GM18873 (cell line): Measurements from ENCODE around the gene ZNF280B.
"Not testable (repeated sequence)": the region's sequence is repeated elsewhere in the genome, so short reads cannot be mapped to it uniquely, and the experiment has no call there.

Experiments
- ATAC-seq: cut with Tn5 transposase; IDR thresholded peaks from one replicate; pipeline ENCODE4 v1.9.1; 2021; ENCODE audit warnings: mild to moderate bottlenecking, moderate library complexity, moderate number of reproducible peaks; ENCODE audit not compliant: unreplicated experiment, low FRiP score

ZNF280B gene

DNA sequence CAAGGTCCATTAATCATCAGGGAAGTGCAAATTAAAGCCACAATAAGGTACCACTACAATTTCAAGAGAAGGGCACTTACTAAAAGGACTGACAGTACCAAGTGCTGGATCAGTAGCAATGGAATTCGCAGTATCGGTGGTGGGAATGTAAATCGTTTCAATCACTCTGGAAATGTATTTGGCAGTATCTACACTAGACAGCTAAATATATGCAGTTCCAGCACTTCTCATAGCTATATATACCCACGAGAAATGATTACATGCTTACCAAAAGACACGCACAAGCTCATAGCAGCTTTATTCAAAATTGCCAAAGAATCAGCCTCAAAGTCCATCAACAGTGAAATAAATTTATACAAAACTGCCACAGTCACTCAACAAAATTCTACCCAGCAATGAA, 4.4 kb upstream of the ZNF280B start:
- no peak for ATAC-seq

DNA sequence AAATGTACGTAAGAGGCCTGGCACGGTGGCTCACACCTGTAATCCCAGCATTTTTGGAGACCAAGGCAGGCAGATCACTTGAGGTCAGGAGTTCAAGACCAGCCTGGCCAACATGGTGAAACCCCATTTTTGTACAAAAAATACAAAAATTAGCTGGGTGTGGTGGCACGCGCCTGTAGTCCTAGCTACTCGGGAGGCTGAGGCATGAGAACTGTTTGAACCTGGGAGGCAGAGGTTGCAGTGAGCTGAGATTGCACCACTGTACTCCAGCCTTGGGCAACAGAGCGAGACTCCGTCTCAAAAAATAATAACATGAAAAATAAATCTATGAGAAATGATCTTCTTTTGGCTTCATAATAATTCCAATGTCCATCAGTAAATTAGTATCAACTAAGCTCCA, 2.3 kb upstream of the ZNF280B start:
- not testable (repeated sequence) for ATAC-seq

DNA sequence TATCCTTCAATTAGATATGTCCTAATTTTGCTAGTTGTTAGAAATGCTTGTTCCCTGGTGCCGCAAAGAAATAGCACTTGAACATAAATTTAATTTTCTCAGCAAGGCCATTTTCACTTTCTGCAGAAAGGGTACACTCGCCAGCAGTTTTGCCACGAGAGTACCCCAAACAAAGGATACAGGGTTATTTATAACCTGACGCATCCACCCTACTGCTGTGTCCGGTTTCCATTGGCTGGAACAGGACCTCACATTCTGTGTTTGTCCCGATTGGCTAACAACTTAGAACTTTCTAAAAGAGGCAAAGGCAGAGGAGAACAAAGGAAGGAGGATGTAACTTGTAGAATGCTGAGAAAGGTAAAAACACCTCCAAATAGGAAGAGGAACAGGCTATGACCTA, 1.4 kb upstream of the ZNF280B start:
- not testable (repeated sequence) for ATAC-seq

DNA sequence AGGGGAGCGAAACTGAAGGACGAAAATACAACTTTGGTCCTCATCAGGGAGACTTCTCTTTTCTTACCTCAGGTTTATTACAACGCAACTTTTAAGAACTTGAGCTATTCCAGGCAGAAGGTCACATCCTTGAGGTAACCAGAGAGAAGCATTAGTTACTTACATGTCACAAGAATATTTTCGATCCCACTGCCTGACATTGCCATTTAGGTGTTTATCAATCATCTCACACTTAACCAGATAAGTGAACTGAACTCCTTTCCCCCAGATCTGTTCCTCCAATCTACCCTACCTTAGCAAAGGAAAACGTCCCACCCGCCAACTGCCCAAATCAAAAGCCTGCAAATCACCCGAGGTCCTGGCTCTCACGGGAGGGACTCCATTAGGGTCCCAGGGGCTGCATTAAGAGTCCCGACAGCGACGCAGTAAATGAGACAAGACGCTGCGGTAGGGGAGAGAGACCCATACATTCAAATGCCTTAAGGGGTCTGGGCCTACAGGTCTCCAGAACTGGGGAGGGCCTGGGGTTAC, 734 bp downstream of the ZNF280B start:
- no peak for ATAC-seq

DNA sequence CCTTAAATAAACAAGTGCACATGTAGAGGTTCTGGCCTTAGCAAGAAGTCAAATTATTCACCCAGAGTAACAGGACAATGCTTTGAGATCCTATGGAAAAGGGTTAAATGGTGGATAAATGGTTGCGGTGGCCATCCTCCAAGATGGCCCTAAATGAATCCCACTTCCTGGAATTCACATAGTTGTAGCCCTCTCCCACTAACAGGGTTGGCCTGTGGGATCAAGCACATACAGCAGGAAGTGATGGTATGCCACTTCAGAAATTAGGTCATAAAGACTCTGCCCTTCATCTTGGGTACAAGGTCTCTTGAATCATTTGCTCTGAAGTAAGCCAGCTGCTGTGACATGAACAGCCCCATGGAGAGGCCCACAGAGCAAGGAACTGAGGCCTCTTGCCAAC, 1.8 kb downstream of the ZNF280B start:
- no peak for ATAC-seq

DNA sequence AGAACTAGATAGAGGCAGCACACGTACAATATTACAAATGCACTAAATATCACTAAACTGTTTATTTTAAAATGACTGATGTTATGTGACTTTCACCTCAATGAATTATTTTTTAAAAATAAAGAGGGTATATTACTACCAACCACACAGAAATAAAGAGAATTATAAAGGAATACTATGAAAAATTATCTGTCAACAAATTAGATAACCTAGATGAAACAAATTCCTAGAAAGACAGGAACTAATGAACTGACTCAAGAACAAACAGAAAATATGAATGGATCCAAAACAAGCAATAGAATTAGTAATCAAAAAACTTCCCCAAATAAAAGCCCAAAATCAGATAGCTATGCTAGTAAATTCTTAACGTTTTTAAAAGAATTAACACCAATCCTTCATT, 10.3 kb downstream of the ZNF280B start:
- ATAC-seq: no peak

DNA sequence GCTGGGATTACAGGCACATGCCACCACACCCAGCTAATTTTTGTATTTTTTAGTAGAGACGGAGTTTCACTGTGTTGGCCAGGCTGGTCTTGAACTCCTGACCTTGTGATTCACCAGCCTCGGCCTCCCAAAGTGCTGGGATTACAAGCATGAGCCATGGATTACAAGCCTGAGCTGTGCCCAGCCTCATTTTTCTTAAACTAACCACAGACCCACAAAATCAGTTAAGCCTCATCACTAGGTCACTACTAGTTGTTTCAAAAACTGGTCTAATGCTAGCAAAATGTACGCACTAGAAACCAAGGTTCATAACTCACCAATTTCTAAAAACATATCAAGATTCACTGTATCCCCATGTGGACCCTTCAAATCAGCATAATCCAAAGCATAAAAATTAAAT, 17.0 kb downstream of the ZNF280B start:
- ATAC-seq: not testable (repeated sequence)

DNA sequence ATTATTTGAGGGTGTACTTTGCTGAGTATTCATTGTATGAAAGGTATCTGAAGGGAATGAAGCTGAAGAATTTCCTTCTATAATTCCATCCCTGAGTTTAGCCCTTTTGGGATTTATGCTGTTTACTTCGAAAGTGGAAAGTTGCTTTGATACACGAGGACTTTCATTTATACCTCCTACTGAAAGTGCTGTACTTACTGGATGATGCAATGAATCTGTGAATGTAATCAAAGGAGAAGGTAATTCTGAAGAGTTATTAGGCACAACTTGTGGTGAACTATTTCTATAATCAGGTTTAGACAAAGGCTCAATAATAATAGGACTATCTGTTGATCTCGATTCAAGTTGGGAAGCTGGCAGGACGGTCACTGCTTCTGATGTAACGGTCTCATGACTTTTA, 19.8 kb downstream of the ZNF280B start:
- no peak for ATAC-seq

DNA sequence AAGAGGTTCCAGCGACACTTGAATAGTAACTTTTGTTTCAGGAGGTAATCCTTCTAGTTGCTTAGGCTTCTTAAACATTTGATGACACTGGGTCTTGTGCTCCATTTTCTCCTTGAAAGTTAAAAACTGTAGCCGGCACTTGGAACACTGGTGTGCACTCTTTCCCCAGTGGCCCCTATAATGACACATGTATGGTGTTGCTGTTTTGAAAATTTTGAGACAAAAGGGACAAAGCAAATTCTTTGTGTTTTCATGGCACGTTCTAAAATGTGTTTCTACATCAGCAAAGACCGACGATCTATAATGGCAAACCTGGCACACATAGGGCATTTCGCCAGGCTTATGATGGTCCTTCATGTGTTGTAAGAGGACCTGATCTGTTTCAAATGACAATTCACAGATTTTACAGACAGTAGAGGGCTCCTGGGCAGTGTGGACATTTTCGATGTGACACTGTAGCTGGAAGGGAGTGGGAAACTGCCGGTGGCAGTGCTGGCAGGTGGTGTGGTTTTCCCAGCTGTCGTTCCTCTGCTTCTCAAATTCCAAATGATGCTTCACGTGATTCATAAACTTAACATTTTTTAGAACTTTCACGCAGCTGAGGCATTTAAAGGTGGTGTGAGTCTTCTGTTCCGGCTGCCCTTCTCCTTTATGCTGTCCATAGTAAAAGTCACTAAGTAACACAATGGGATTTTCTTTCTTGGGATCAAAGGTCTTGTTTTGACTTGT, 20.5 kb downstream of the ZNF280B start:
- no peak for ATAC-seq

DNA sequence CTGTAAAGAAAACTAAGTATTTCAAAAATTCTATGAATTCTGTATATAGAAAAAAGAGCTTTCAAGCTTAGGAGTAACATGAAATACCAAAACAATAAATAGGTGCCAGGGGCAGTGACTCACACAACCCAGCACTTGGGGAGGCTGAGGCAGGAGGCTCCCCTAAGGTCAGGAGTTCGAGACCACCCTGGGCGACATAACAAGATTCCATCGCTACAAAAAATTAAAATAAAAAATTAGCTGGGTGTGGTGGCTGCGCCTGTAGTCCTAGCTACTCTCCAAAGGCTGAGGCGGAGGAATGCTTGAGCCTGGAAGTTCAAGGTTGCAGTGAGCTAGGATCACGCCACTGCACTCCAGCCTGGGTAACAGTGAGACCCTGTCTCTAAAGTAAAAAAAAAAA, 21.5 kb downstream of the ZNF280B start:
- no peak for ATAC-seq

DNA sequence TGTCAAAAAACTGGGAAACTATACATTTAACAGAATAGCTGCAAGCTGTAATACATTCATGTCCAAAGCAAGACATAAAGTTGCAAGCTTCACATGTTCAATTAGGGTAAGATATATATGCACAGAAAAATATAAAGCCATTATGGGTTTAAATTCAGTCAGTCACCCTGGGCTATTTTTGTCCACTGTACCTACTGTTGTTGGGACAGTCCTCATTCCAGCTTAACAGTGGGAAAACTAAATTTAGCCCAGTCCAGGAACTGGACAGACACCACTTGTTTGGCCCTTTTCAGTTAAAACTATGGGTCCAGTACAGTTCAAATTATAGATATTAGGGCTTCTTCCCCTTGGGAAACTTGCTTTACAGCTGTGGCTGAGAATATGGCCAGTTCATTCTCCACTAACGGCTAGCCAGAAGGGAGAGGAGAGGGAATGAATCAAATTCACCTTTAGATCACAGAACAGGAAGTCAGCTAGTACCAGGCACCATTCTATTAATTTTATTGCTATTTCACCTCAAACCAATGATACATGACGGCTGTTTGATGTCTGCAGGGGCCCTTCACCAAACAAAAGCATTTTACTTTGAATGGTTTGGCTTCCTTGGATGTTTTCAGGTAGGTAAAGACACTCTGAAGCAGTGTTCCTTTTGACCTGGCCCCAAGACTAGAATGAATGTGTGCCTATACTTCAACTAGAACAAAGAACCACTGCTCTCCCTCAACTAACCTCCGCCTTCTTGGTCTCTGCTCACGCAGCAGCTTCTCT, 22.2 kb downstream of the ZNF280B start:
- no peak for ATAC-seq

DNA sequence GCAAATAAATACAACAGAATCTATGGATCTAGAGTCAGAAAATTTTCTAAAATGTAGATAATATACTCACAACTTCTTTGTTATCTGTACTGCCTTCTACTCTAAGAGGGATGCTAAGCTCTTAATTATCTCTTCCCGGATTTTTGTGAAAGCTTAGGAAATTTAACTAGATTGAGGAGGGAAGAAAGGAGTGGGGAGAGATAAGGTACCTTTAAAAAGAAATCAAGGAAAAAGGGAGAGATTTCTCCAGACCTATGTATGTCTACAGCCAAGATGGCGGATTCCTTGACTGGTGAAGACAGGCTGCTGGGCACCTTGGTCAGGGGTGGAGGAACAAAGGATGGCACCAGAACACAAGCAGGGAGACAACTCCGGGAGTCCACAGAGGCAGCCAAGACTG, 23.0 kb downstream of the ZNF280B start:
- no peak for ATAC-seq

DNA sequence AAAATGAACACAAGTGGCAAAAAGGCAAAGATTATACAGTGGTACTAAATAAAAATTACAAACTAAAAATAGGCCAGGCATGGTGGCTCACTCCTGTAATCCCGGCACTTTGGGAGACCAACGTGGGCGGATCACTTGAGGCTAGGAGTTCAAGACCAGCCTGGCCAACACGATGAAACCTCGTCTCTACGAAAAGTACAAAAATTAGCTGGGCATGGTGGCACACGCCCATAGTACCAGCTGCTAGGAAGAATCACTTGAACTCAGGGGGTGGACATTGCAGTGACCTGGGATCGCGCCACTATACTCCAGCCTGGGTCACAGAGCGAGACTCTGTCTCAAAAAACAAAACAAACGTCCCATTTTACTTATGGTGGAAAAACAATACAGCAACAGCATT, 24.5 kb downstream of the ZNF280B start:
- ATAC-seq: no peak

DNA sequence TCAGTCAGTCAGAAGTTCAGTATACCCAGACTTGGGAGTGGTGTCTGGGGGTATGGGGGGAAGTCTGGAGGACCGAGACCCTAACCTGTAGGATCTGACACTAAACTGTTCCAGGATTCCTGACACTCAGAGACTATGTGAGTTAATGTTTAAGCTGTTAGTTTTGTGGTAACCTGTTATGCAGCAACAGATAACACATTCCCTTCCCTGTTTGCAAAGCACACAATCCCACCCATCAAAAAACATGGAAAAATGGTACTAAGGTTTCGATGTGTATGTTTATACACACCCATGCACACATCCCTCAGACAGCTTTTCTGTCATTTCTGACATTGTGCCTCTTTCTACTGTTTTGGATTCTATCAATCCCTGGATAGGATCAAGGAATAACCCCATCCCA, 27.6 kb downstream of the ZNF280B start:
- ATAC-seq: no peak

DNA sequence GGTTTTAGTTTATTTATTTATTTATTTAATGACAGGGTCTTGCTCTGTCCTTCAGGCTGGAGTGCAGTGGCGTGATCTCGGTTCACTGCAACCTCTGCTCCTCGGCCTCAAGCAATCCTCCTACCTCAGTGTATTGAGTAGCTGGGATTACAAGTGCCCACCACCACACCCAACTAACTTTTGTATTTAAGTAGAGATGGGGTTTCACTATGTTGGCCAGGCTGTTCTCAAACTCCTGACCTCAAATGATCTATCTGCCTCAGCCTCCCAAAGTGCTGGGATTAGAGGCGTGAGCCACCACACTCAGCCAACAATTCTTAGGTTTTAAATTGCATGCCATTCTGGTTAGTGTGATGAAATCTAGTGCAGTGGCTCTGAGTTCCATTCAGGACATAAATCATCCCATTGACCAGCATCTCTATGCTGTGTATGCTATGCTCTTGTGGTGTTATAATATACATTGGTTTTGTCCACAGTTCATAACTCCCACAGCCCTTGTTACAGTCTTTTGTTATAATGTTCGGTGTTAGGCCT, 28.5 kb downstream of the ZNF280B start:
- no peak for ATAC-seq

DNA sequence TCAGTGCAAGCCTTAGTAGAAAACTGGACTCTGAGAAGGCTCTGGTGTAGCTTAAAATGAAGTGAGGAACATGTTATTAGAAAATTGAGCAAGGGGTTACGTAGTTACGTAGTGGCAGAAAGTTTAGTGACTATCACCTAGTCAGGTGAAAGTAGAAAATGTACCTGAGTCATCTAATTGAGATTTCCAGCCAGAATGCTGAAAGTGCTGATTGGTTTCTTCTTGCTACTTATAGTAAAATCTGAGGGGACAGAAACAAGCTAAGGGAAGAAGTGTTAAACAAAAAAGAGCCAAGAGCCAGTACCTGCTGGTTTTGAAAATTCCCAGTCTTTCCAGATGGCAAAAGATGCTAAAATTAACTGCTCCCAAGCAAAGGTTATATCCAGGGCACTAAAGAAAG, 29.4 kb downstream of the ZNF280B start:
- ATAC-seq: no peak

DNA sequence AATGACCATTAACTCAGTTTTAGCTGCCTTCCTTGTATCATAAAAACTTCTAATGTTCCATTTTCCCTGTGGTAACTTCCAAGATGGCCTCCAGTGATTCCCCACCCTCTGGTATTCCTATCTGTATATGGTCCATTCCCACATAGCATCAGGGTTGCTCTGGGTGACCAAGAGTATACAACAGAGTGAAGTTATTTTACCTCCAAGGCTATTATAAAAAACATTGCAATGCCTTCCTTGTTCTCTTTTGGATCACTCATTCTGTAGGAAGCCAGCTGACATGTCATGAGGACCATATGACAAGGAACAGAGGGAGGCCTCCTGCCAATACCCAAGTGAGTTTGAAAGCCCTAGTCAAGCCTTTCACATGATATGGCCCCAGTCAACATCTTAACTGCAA, 30.1 kb downstream of the ZNF280B start:
- no peak for ATAC-seq

DNA sequence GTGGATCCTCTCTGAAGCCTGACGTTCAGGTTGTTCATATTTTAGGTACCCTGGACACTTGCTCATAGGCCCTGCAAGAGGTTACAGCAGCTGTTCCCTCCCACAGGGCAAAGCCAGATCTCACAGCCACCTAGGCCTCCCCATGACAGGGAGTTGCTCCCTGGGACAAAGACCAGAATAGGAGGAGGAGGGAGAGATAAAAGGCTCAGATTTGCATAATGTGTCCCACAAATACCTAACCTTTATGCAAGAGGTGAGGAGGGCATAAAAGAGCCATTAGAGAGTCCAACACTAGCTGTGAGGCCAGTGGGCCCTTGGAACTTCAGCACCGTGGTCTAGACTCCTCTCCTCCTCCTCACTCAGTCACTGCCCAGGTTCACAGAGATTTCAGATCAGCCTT, 33.8 kb downstream of the ZNF280B start:
- ATAC-seq: no peak

DNA sequence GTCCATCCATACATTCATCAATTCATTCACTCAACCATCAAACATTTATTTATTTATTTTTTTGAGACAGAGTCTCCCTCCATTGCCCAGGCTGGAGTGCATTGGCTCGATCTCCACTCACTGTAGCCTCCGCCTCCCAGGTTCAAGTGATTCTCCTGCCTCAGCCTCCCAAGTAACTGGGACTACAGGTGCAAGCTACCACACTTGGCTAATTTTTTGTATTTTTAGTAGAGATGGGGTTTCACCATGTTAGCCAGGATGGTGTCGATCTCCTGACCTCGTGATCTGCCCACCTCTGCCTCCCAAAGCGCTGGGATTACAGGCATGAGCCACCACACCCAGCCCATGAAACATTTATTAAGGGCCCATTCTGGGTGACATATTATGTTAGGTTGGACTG, 37.4 kb downstream of the ZNF280B start:
- ATAC-seq: not testable (repeated sequence)

DNA sequence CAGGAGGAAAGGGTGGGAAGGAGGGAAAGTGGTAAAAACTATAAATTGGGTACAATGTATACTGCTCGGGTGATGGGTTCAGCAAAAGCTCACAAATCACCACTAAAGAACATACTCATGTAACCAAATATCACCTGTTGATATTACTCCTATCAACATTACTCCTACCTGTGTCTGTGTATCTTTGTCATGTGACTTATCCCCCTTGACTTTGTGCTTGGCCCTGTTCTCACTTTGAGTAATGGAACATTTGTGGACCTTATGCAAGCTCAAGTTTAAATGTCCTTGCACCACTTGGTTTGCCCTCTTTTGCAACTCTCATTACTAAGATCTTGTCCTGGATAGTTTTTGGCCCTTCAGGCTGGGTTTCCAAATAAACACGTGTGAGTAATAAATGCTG, 39.0 kb downstream of the ZNF280B start:
- ATAC-seq: no peak

DNA sequence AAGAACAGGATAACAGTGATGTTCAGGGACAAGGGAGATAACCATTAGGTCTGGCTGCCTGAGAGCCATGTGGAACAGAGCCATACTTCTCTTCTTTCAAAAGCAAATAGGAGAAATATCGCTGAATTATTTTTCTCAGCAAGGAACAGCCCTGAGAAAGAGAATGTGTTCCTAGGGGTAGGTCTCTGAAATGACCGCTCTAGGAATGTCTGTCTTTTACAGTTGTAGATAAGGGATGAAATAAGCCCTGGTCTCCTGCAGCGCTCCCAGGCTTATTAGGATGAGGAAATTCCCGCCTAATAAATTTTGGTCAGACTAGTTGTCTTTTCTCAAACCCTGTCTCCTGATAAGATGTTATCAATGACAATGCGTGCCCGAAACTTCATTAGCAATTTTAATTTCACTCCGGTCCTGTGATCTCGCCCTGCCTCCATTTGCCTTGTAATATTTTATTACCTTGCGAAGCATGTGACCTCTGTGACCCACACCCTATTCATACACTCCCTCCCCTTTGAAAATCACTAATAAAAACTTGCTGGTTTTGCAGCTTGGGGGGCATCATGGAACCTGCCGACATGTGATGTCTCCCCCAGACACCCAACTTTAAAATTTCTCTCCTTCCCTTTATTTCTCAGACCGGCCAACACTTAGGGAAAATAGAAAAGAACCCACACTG, 39.6 kb downstream of the ZNF280B start:
- ATAC-seq: not testable (repeated sequence)
